Omental fat pad (tissue), 4 donors: ENCODE measurements around the gene L3MBTL1. TPM values are rescaled to one million over a fixed set of nuclear protein-coding genes. Genes with fewer than 3 reads are reported as not detected.
"Not testable (repeated sequence)": the region's sequence is repeated elsewhere in the genome, so short reads cannot be mapped to it uniquely, and the experiment has no call there.

Source experiments
- ATAC-seq: fragments of 150-250 bp; one replicate; pipeline ENCODE4 v1.9.1; 2016; ENCODE audit warnings: mild to moderate bottlenecking, moderate library complexity; ENCODE audit not compliant: low FRiP score
- DNase-seq: peaks from one replicate; pipeline ENCODE4 v3.0.0-alpha.2; 2019; ENCODE audit warnings: low spot score
- CTCF ChIP-seq, 3 donors: fragments of 450-650 bp; IDR thresholded peaks; one replicate each; pipeline ENCODE4 v1.5.1; 2016 to 2017; ENCODE audit warnings: antibody characterized with exemption in 3 of 3, mild to moderate bottlenecking in 3 of 3, moderate library complexity in 2 of 3
- small RNA-seq: library from RNA; depleted of rRNA; stranded (forward); fragments of <200 nt; gene quantifications from one replicate; pipeline ENCODE3, GENCODE V24; 2016
- total RNA-seq, 4 donors: library from RNA; depleted of rRNA; stranded (reverse); fragments of >200 nt; gene quantifications; one replicate each; pipeline ENCODE4 v1.1.0, GENCODE V29; 2016

The L3MBTL1 gene
- total RNA-seq, 4 donors from 2014 or later, result 6.5 to 9.8 (median 7.4) TPM

- ATAC-seq, result no peak
- TF ChIP-seq CTCF (IDR thresholded peaks at IDR 0.05), result no peak
- no peak for DNase-seq
Observed at GRCh38 chr20:43586641-43587040, 79.1 kb downstream of the L3MBTL1 start.

GRCh38 chr20:43588526-43588925 is 81.0 kb downstream of the L3MBTL1 start:
- not testable (repeated sequence) for DNase-seq

GRCh38 chr20:43590036-43590391 is 82.5 kb downstream of the L3MBTL1 start:
- TF ChIP-seq CTCF (IDR thresholded peaks at IDR 0.05), result no peak
- peak; percentile 2 for ATAC-seq
- no peak for DNase-seq

More at GRCh38 chr20:43588526-43588925, 81.0 kb downstream of the L3MBTL1 start:
- not testable (repeated sequence) for ATAC-seq

- peak; percentile 99 for ATAC-seq
- TF ChIP-seq CTCF (IDR thresholded peaks at IDR 0.05), result no peak
- DNase-seq, result peak; percentile 78
Observed at GRCh38 chr20:43590392-43591303, 83.2 kb downstream of the L3MBTL1 start, which contains the start of gene IFT52. Gene IFT52 (plus strand): TSS chr20:43590937. CDS start chr20:43594699, 3,762 bp downstream.

Small RNAs within 50 kb of the gene (small RNA-seq; reads per million reads assigned to genes)
- gene RNU6-1251P, result not detected

Other genes starting within 250 kb of the L3MBTL1 start
- 100 to 1,000 TPM in 1 of 4 donors, 10 to 100 TPM in 3; 64.4 to 122 (median 81.7) TPM for gene SRSF6, start 49.8 kb upstream of the L3MBTL1 start, total RNA-seq
- 10 to 100 TPM in 3 of 4 donors, 1 to 10 TPM in 1; 3.6 to 15.1 (median 14.4) TPM for gene SGK2, start 51.3 kb downstream of the L3MBTL1 start, total RNA-seq
- gene IFT52, start 83.2 kb downstream of the L3MBTL1 start, total RNA-seq, result 10 to 100 TPM; 16.9 to 54.7 (median 19.1) TPM
- 1 to 10 TPM in 1 of 4 donors, under 1 TPM in 1, not detected in 2; 0.19 to 2.3 TPM for gene MYBL2, start 159.4 kb downstream of the L3MBTL1 start, total RNA-seq
- not detected for gene GTSF1L, start 219.3 kb downstream of the L3MBTL1 start, total RNA-seq